IMR-90 (cell line): ENCODE results near the gene MUC6.

Source experiments
- BHLHE40 ChIP-seq: fragments of 150-350 bp; IDR thresholded peaks from 2 replicates; pipeline ENCODE4 v1.6.1; 2016; ENCODE audit warnings: mild to moderate bottlenecking, low read depth, low read length
- CEBPB ChIP-seq: IDR thresholded peaks from 2 replicates; pipeline ENCODE4 v1.6.1; 2012; ENCODE audit warnings: low read depth, low read length, improper control_type of control experiment
- CHD1 ChIP-seq: IDR thresholded peaks from 2 replicates; pipeline ENCODE4 v1.6.1; 2012; ENCODE audit warnings: low read depth, low read length, improper control_type of control experiment
- FOS ChIP-seq: fragments of 150-350 bp; IDR thresholded peaks from 2 replicates; pipeline ENCODE4 v1.6.1; 2016; ENCODE audit warnings: low read depth, low read length
- MAZ ChIP-seq: IDR thresholded peaks from 2 replicates; pipeline ENCODE4 v1.6.1; 2012; ENCODE audit warnings: low read depth, mild to moderate bottlenecking, low read length, improper control_type of control experiment, moderate library complexity, borderline replicate concordance
- MXI1 ChIP-seq: IDR thresholded peaks from 2 replicates; pipeline ENCODE4 v1.6.1; 2012; ENCODE audit warnings: low read depth, mild to moderate bottlenecking, low read length, moderate library complexity, borderline replicate concordance
- NFE2L2 ChIP-seq: fragments of 150-350 bp; IDR thresholded peaks from 2 replicates; pipeline ENCODE4 v1.6.1; 2016; ENCODE audit warnings: low read depth, mild to moderate bottlenecking, low read length
- POLR2A ChIP-seq: IDR thresholded peaks from 2 replicates; pipeline ENCODE4 v1.6.1; 2012; ENCODE audit warnings: mild to moderate bottlenecking, low read depth, low read length
- RAD21 ChIP-seq: IDR thresholded peaks from 2 replicates; pipeline ENCODE4 v1.6.1; 2012; ENCODE audit warnings: low read length, improper control_type of control experiment
- RCOR1 ChIP-seq: IDR thresholded peaks from 2 replicates; pipeline ENCODE4 v1.6.1; 2012; ENCODE audit warnings: mild to moderate bottlenecking, low read length, improper control_type of control experiment; ENCODE audit not compliant: insufficient replicate concordance
- SMC3 ChIP-seq: fragments of 150-350 bp; IDR thresholded peaks from 2 replicates; pipeline ENCODE4 v1.6.1; 2016; ENCODE audit warnings: low read depth, mild to moderate bottlenecking, antibody characterized with exemption, low read length, moderate library complexity
- TF ChIP-seq, protein P1 (sequence below): conservative IDR thresholded peaks from 2 replicates; pipeline ENCODE4 v1.5.1; 2012; ENCODE audit warnings: mild to moderate bottlenecking, low read depth, low read length, improper control_type of control experiment
- TF ChIP-seq, protein P2 (sequence below): fragments of 150-350 bp; IDR thresholded peaks from 2 replicates; pipeline ENCODE4 v1.6.1; 2016; ENCODE audit warnings: low read depth, mild to moderate bottlenecking, low read length, moderate library complexity, borderline replicate concordance
- TF ChIP-seq, protein P3 (sequence below): fragments of 150-350 bp; IDR thresholded peaks from 2 replicates; pipeline ENCODE4 v1.6.1; 2017; ENCODE audit warnings: mild to moderate bottlenecking, antibody characterized with exemption, low read length, low read depth

- TF ChIP-seq, protein P1, sequence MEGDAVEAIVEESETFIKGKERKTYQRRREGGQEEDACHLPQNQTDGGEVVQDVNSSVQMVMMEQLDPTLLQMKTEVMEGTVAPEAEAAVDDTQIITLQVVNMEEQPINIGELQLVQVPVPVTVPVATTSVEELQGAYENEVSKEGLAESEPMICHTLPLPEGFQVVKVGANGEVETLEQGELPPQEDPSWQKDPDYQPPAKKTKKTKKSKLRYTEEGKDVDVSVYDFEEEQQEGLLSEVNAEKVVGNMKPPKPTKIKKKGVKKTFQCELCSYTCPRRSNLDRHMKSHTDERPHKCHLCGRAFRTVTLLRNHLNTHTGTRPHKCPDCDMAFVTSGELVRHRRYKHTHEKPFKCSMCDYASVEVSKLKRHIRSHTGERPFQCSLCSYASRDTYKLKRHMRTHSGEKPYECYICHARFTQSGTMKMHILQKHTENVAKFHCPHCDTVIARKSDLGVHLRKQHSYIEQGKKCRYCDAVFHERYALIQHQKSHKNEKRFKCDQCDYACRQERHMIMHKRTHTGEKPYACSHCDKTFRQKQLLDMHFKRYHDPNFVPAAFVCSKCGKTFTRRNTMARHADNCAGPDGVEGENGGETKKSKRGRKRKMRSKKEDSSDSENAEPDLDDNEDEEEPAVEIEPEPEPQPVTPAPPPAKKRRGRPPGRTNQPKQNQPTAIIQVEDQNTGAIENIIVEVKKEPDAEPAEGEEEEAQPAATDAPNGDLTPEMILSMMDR, result no peak
- TF ChIP-seq, protein P2, sequence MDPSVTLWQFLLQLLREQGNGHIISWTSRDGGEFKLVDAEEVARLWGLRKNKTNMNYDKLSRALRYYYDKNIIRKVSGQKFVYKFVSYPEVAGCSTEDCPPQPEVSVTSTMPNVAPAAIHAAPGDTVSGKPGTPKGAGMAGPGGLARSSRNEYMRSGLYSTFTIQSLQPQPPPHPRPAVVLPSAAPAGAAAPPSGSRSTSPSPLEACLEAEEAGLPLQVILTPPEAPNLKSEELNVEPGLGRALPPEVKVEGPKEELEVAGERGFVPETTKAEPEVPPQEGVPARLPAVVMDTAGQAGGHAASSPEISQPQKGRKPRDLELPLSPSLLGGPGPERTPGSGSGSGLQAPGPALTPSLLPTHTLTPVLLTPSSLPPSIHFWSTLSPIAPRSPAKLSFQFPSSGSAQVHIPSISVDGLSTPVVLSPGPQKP, result no peak
- TF ChIP-seq CHD1 (no peak), MAZ (no peak), CEBPB (no peak), SMC3 (no peak), RCOR1 (no peak), POLR2A (no peak), NFE2L2 (no peak), FOS (no peak), BHLHE40 (no peak), MXI1 (no peak), RAD21 (no peak)
- TF ChIP-seq, protein P3, sequence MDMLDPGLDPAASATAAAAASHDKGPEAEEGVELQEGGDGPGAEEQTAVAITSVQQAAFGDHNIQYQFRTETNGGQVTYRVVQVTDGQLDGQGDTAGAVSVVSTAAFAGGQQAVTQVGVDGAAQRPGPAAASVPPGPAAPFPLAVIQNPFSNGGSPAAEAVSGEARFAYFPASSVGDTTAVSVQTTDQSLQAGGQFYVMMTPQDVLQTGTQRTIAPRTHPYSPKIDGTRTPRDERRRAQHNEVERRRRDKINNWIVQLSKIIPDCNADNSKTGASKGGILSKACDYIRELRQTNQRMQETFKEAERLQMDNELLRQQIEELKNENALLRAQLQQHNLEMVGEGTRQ, result no peak; the same call in 1 of the 2 replicates
Measured at GRCh38 chr11:1073261-1073724, 36.8 kb upstream of the MUC6 start.
